K562 (cell line): Measurements from ENCODE around the gene MYO9A. TPM values are rescaled to one million over a fixed set of nuclear protein-coding genes. Genes with fewer than 3 reads are reported as not detected.

ENCODE experiments used
- ATAC-seq: fragments of 200-7000 bp; cut with Tn5 transposase; 3 replicates; pipeline ENCODE4 v1.9.1; 2020; ENCODE audit warnings: moderate library complexity
- BruUV-seq: library from RNA; stranded (reverse); fragments of 400-500 nt; replicated peaks from 2 replicates; lab custom pipeline; 2021; lab: Mats Ljungman, UMichigan
- CTCF ChIA-PET: fragments of 300-600 bp; formaldehyde crosslinking; extraction: SDS; loops from one replicate; lab custom pipeline; 2021; ENCODE audit warnings: low intra/inter-chr PET ratio; lab: Yijun Ruan, JAX
- POLR2A ChIA-PET: fragments of 300-600, 350-650 bp; sonication (Branson Sonifier 250); formaldehyde crosslinking; extraction: SDS; loops from one replicate; lab custom pipeline; 2021; ENCODE audit warnings: antibody characterized with exemption, inconsistent platforms; lab: Yijun Ruan, JAX
- DNase-seq, 4 experiments: peaks; one replicate each; pipeline versions ENCODE4 v3.0.0 to v3.0.0-alpha.2; 2011 to 2018; ENCODE audit warnings: low spot score in 3 of 4, mixed read lengths in 3 of 4; ENCODE audit errors: extremely low read depth in 1 of 4
- FAIRE-seq: peaks from 2 replicates; lab custom pipeline; 2011; peaks lifted over from hg19 to GRCh38; lab: Jason Lieb, UNC
- H2AFZ ChIP-seq: 2 replicates; pipeline ENCODE4 v1.6.0; 2011; ENCODE audit warnings: low read depth, low read length, control low read depth, inconsistent platforms
- H3K27ac ChIP-seq: fragments of 200-600 bp; 3 replicates; pipeline ENCODE4 v1.8.0; 2011; ENCODE audit warnings: low read depth, mild to moderate bottlenecking, control low read depth, inconsistent platforms, low read length, moderate library complexity, mixed read lengths; ENCODE audit errors: extremely low read depth
- H3K27me3 ChIP-seq, 2 experiments: fragments of 300-600 bp in 1 of 2; 2 replicates in 1 of 2; 3 replicates in 1 of 2; pipeline versions ENCODE4 v1.6.0 to v1.8.0; 2011; ENCODE audit warnings: inconsistent platforms in 2 of 2, low read length in 2 of 2, mild to moderate bottlenecking in 1 of 2, mixed read lengths in 1 of 2, moderate library complexity in 1 of 2; ENCODE audit not compliant: control insufficient read depth in 2 of 2, insufficient read depth in 2 of 2
- H3K36me3 ChIP-seq: fragments of 300-600 bp; 3 replicates; pipeline ENCODE4 v1.8.0; 2011; ENCODE audit warnings: mild to moderate bottlenecking, low read length, inconsistent platforms; ENCODE audit not compliant: control insufficient read depth, insufficient read depth
- H3K4me1 ChIP-seq, 2 experiments: fragments of 200-600 bp in 1 of 2; replicated peaks in 1 of 2; 2 replicates in 1 of 2; 3 replicates in 1 of 2; pipeline versions ENCODE4 v1.5.1 to v1.8.0; 2011; ENCODE audit warnings: inconsistent platforms in 2 of 2, low read length in 2 of 2, mild to moderate bottlenecking in 1 of 2, mixed read lengths in 1 of 2, moderate library complexity in 1 of 2; ENCODE audit not compliant: control insufficient read depth in 2 of 2, insufficient read depth in 2 of 2
- H3K4me2 ChIP-seq: 2 replicates; pipeline ENCODE4 v1.6.1; 2011; ENCODE audit warnings: low read length, control low read depth, inconsistent platforms, mixed read lengths; ENCODE audit not compliant: insufficient read depth
- H3K4me3 ChIP-seq: fragments of 200-600 bp; sonication (generic), shearing (Covaris generic); 2 replicates; pipeline ENCODE4 v1.5.1; 2016; ENCODE audit warnings: control low read depth, inconsistent platforms
- H3K79me2 ChIP-seq: fragments of 200-600 bp; 3 replicates; pipeline ENCODE4 v1.8.0; 2011; ENCODE audit warnings: low read length, inconsistent platforms; ENCODE audit not compliant: control insufficient read depth, insufficient read depth
- H3K9ac ChIP-seq, 2 experiments: 2 replicates each; pipeline versions ENCODE4 v1.6.0 to v1.6.1; 2011; ENCODE audit warnings: low read depth in 2 of 2, low read length in 2 of 2, control low read depth in 1 of 2, inconsistent platforms in 1 of 2, mild to moderate bottlenecking in 1 of 2, mixed read lengths in 1 of 2; ENCODE audit not compliant: insufficient read depth in 1 of 2
- H3K9me1 ChIP-seq: one replicate; pipeline ENCODE4 v1.6.0; 2011; ENCODE audit warnings: inconsistent platforms, mild to moderate bottlenecking, low read length, moderate library complexity; ENCODE audit not compliant: control insufficient read depth, insufficient read depth
- H3K9me3 ChIP-seq: replicated peaks from 2 replicates; pipeline ENCODE4 v1.5.1; 2011; ENCODE audit warnings: low read depth, low read length, inconsistent platforms; ENCODE audit not compliant: control insufficient read depth, insufficient read depth
- H4K20me1 ChIP-seq: replicated peaks from 2 replicates; pipeline ENCODE4 v1.6.1; 2011; ENCODE audit warnings: low read length, inconsistent platforms, mixed read lengths; ENCODE audit not compliant: control insufficient read depth, insufficient read depth
- BHLHE40 ChIP-seq: IDR thresholded peaks from 2 replicates; pipeline ENCODE4 v1.6.1; 2011; ENCODE audit warnings: low read length, improper control_type of control experiment
- CREBBP ChIP-seq: IDR thresholded peaks from one replicate; pipeline ENCODE4 v1.6.1; 2012; ENCODE audit warnings: low read depth, mild to moderate bottlenecking, control low read depth, inconsistent platforms, low read length
- E4F1 ChIP-seq: fragments of 250-450 bp; sonication (Bioruptor Pico); IDR thresholded peaks from 2 replicates; pipeline ENCODE4 v1.5.0; 2021; ENCODE audit warnings: mild to moderate bottlenecking, borderline replicate concordance
- HEY1 ChIP-seq: fragments of 250-450 bp; sonication (Bioruptor Pico); IDR thresholded peaks from 2 replicates; pipeline ENCODE4 v1.5.0; 2020; ENCODE audit warnings: mild to moderate bottlenecking, moderate library complexity, borderline replicate concordance
- HMGN3 ChIP-seq: IDR thresholded peaks from 2 replicates; pipeline ENCODE4 v1.6.1; 2011; ENCODE audit warnings: borderline replicate concordance, low read depth, mild to moderate bottlenecking, mixed read lengths, low read length; ENCODE audit not compliant: insufficient read length; ENCODE audit errors: extremely low read depth
- MEF2A ChIP-seq: IDR thresholded peaks from 2 replicates; pipeline ENCODE4 v1.6.1; 2011; ENCODE audit warnings: low read depth, mild to moderate bottlenecking, low read length, moderate library complexity; ENCODE audit not compliant: control insufficient read depth
- TARDBP ChIP-seq: fragments of 450-650 bp; IDR thresholded peaks from 2 replicates; pipeline ENCODE4 v1.6.1; 2016
- ZNF699 ChIP-seq: fragments of 250-450 bp; sonication (Bioruptor Pico); IDR thresholded peaks from 2 replicates; pipeline ENCODE4 v1.8.0; 2021; ENCODE audit warnings: mild to moderate bottlenecking, moderate library complexity; ENCODE audit not compliant: insufficient replicate concordance
- ZNF764 ChIP-seq: fragments of 250-450 bp; sonication (Bioruptor Pico); IDR thresholded peaks from 2 replicates; pipeline ENCODE4 v1.4.0; 2020; ENCODE audit warnings: low read depth, mild to moderate bottlenecking, moderate library complexity
- WGBS: fragments of 100-300 bp; shearing (Covaris generic); methylation state at CpG from one replicate; pipeline ENCODE4 v1.1.6; 2016; ENCODE audit warnings: low coverage, mixed read lengths; ENCODE audit not compliant: insufficient coverage; ENCODE audit errors: missing lambda C conversion rate; 5-methylcytosine and 5-hydroxymethylcytosine counted together
- in situ Hi-C: fragments of 300-500 bp; cut with MboI; formaldehyde crosslinking; loops from 4 replicates; pipeline ENCODE4 v1.15.0; 2018; ENCODE audit warnings: inconsistent platforms, mixed read lengths
- intact Hi-C: fragments of 100-400 bp; cut with micrococcal nuclease; formaldehyde crosslinking; loops from 2 replicates; pipeline ENCODE4 v1.14.2; 2022
- polyA plus RNA-seq, 8 experiments: library from polyadenylated mRNA; depleted of rRNA in 4 of 8; stranded (reverse) in 5 of 8; unstranded in 3 of 8; fragments of >200 nt; fragmentation: Nextera tagmentation in 2 of 8; fragmentation: Illumina TruSeq in 1 of 8; extraction: Ambion mirVana in 2 of 8; extraction: Trizol in 1 of 8; gene quantifications; 2 replicates each; pipeline versions ENCODE4 v1.2.1 to v1.2.3, GENCODE V29; 2011 to 2014; ENCODE audit warnings: inconsistent platforms in 1 of 8, missing spikeins in 1 of 8
- total RNA-seq, 7 experiments: library from RNA; depleted of rRNA in 6 of 7; stranded (reverse); fragments of >200 nt in 6 of 7; fragmentation: Illumina TruSeq in 2 of 7; extraction: Trizol in 2 of 7; gene quantifications; 2 replicates each; pipeline versions ENCODE4 v1.2.1 to v1.2.3, GENCODE V29; 2011 to 2021; ENCODE audit warnings: low replicate concordance in 1 of 7
- TF ChIP-seq, protein P1 (sequence below): fragments of 250-450 bp; sonication (Bioruptor Pico); IDR thresholded peaks from 2 replicates; pipeline ENCODE4 v1.5.0; 2022; ENCODE audit warnings: mild to moderate bottlenecking

MYO9A gene
- total and polyA plus RNA-seq, 9 of the 15 experiments (the other 6 are each of a cell fraction or from before 2014, with no cell fraction given) = 1.9 to 15.4 (median 5.8) TPM

DNA sequence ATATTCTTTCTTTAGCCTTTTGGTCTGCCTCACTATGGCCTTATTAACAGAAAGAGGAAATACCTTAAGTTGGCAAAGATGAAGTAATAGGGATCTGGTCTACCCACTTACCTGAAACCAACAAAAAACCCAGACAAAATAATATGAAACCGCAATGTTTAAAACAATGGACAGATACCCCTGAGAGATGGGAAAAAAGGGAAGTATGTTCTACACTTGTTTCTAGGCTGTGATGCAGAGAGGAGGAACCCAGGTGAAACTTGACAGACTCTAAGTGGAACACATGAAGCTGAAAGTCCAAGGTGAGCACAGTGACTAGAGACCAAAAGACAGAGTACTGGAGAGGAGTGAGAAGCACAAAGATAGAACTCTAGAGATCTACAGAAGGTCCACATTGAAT, 229.2 kb downstream of the MYO9A start:
- CTCF ChIA-PET = no interaction called here
- Histone ChIP-seq H4K20me1 (no peaks in the 10 kb centered on the region), H2AFZ (no peak overlapping the region), H3K9ac (no peak overlapping the region), H3K36me3 (no peaks in the 10 kb centered on the region), H3K79me2 (no peaks in the 10 kb centered on the region), H3K27me3 (no peaks in the 10 kb centered on the region), H3K4me2 (no peak overlapping the region), H3K27ac (no peak overlapping the region), H3K4me1 (no peaks in the 10 kb centered on the region), H3K9me3 (no peaks in the 10 kb centered on the region), H3K9me1 (no peaks in the 10 kb centered on the region), H3K4me3 (no peak overlapping the region)
- DNase-seq (no peak), FAIRE-seq (peak; percentile 56), ATAC-seq (no peak)
- 76% methylated on average over 1 of the region's 1 CpG for WGBS
- intact Hi-C loops (no loop called here), in situ Hi-C loops (no loop called here)
- BruUV-seq = no TSS peak
- POLR2A ChIA-PET = no interaction called here
- TF ChIP-seq MEF2A = no peak
- TF ChIP-seq ZNF699 (CRISPR knock-in tag) = no peak
- TF ChIP-seq ZNF764 (CRISPR knock-in tag) = no peak
- no peak for TF ChIP-seq CREBBP
- TF ChIP-seq TARDBP = no peak
- no peak for TF ChIP-seq HMGN3
- TF ChIP-seq, protein P1, sequence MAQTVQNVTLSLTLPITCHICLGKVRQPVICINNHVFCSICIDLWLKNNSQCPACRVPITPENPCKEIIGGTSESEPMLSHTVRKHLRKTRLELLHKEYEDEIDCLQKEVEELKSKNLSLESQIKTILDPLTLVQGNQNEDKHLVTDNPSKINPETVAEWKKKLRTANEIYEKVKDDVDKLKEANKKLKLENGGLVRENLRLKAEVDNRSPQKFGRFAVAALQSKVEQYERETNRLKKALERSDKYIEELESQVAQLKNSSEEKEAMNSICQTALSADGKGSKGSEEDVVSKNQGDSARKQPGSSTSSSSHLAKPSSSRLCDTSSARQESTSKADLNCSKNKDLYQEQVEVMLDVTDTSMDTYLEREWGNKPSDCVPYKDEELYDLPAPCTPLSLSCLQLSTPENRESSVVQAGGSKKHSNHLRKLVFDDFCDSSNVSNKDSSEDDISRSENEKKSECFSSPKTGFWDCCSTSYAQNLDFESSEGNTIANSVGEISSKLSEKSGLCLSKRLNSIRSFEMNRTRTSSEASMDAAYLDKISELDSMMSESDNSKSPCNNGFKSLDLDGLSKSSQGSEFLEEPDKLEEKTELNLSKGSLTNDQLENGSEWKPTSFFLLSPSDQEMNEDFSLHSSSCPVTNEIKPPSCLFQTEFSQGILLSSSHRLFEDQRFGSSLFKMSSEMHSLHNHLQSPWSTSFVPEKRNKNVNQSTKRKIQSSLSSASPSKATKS (CRISPR knock-in tag) = no peak
- no peak for TF ChIP-seq HEY1 (CRISPR knock-in tag)
- no peak for TF ChIP-seq BHLHE40
- no peak for TF ChIP-seq E4F1 (CRISPR knock-in tag)
